AG04450 (cell line): Measurements from ENCODE around the gene PSPH. TPM values are rescaled to one million over a fixed set of nuclear protein-coding genes. Genes with fewer than 3 reads are reported as not detected.
"Not testable (repeated sequence)": the region's sequence is repeated elsewhere in the genome, so short reads cannot be mapped to it uniquely, and the experiment has no call there.

Source experiments
- CTCF ChIA-PET: fragments of 300-600, 350-600 bp; formaldehyde crosslinking; extraction: SDS; loops from one replicate; lab custom pipeline; 2022; ENCODE audit warnings: antibody characterized with exemption, inconsistent platforms; lab: Charles Lee
- POLR2A ChIA-PET: fragments of 350-600 bp; formaldehyde crosslinking; extraction: SDS; loops from one replicate; lab custom pipeline; 2021; ENCODE audit warnings: antibody characterized with exemption, inconsistent platforms; lab: Yijun Ruan, JAX
- DNase-seq: peaks from one replicate; pipeline ENCODE4 v3.0.0-alpha.2; 2011; ENCODE audit warnings: low read depth, low spot score
- H3K27ac ChIP-seq: one replicate; pipeline ENCODE4 v1.5.1; 2012; ENCODE audit warnings: low read depth, low read length, control low read depth
- H3K27me3 ChIP-seq: one replicate; pipeline ENCODE4 v1.6.0; 2012; ENCODE audit warnings: low read length; ENCODE audit not compliant: control insufficient read depth, insufficient read depth
- H3K4me3 ChIP-seq: 2 replicates; pipeline ENCODE4 v1.5.1; 2011; ENCODE audit warnings: mild to moderate bottlenecking, low read depth, low read length, control low read depth
- H3K9me3 ChIP-seq: 2 replicates; pipeline ENCODE4 v1.5.1; 2012; ENCODE audit warnings: low read length; ENCODE audit not compliant: control insufficient read depth, insufficient read depth
- polyA plus RNA-seq: library from polyadenylated mRNA; depleted of rRNA; stranded (reverse); fragments of >200 nt; gene quantifications from 2 replicates; pipeline ENCODE4 v1.2.3, GENCODE V29; 2011
- TF ChIP-seq, protein P1 (sequence below): IDR thresholded peaks from 2 replicates; pipeline ENCODE4 v1.5.1; 2011; ENCODE audit warnings: low read depth, low read length, control low read depth, inconsistent platforms

Gene PSPH
- polyA plus RNA-seq, 1 experiment = 66.4 TPM

DNA sequence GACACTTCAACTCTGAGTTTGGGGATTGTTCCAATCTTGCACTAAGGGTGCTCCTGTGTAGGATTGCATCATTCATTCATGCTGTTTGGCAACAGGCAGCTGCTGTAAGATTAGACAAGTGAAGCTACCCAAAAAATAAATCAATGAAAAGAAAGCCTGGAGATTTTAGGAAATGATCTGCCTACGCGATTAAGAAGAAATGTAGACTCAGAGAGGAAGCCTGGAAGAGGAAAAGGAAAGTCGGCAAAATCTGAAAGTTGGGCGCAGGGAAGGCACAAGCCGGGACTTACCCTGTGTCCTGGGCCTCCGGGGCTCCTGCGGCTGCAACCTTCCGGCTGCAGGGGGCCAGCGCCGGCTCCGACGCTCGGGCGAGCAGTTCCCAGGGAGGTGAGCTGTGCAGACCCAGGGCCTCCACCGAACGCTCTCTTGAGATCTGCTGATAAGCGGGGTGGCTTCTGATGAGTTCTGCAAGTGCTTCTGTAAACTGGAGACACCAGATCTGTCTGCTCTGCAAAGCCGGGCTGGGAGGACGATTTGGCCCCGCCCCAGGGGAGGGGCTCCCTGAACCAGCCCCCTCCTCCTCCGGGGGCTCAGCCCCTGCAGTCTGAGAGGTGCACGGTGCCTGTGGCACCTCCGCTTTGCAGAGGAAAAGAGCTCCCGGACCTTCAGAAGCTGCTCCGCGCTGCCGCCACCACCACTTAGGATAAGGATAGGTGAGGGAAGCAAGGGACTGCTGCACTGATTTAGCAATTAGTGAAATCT is 17.4 kb downstream of the PSPH start:
- POLR2A ChIA-PET = interaction anchor here (0.9 to 2.3 kb wide), 4 partner anchors 17 to 31 kb away, joined by 3 to 40 read pairs (median 10); partner anchors contain the start of genes CCT6A and PSPH

DNA sequence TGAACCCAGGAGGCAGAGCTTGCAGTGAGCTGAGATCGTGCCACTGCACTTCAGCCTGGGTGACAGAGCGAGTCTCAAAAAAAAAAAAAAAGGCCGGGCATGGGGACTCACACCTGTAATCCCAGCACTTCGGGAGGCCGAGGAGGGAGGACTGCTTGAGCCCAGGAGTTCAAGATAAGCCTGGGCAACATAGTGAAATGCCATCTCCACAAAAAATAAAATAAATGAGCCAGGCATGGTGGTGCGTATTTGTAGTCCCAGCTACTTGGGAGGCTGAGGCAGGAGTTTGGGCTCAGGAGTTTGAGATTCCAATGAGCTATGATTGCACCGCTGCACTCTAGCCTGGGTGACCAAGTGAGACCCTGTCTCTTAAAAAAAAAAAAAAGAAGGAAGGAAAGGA is 18.7 kb downstream of the PSPH start:
- H3K27ac ChIP-seq, DNase-seq, H3K9me3 ChIP-seq, H3K27me3 ChIP-seq: not testable (repeated sequence)
- POLR2A ChIA-PET = interaction anchor here (2.3 kb wide), 1 partner anchor 19 kb away, joined by 17 read pairs; the partner anchor contains the start of genes CCT6A and PSPH
- CTCF ChIA-PET = interaction anchor here (0.5 to 0.6 kb wide), 2 partner anchors 41 to 46 kb away, joined by 3 to 4 read pairs; no protein-coding TSS in a partner anchor
- H3K4me3 ChIP-seq = peak overlapping the region; percentile 73; the same call in 1 of the 2 replicates

More for the DNA sequence above, 17.4 kb downstream of the PSPH start:
- H3K27me3 ChIP-seq = no peaks in the 10 kb centered on the region
- peak overlapping the region; percentile 66 for H3K27ac ChIP-seq
- CTCF ChIA-PET = interaction anchor here (1.1 to 1.8 kb wide), 4 partner anchors 10 to 41 kb away, joined by 4 to 6 read pairs (median 4); no protein-coding TSS in a partner anchor
- no peaks in the 10 kb centered on the region; the same call in 1 of the 2 replicates for H3K9me3 ChIP-seq
- TF ChIP-seq, protein P1, sequence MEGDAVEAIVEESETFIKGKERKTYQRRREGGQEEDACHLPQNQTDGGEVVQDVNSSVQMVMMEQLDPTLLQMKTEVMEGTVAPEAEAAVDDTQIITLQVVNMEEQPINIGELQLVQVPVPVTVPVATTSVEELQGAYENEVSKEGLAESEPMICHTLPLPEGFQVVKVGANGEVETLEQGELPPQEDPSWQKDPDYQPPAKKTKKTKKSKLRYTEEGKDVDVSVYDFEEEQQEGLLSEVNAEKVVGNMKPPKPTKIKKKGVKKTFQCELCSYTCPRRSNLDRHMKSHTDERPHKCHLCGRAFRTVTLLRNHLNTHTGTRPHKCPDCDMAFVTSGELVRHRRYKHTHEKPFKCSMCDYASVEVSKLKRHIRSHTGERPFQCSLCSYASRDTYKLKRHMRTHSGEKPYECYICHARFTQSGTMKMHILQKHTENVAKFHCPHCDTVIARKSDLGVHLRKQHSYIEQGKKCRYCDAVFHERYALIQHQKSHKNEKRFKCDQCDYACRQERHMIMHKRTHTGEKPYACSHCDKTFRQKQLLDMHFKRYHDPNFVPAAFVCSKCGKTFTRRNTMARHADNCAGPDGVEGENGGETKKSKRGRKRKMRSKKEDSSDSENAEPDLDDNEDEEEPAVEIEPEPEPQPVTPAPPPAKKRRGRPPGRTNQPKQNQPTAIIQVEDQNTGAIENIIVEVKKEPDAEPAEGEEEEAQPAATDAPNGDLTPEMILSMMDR = peak; percentile 42
- peak overlapping the region; percentile 73 for H3K4me3 ChIP-seq
- no peak for DNase-seq

DNA sequence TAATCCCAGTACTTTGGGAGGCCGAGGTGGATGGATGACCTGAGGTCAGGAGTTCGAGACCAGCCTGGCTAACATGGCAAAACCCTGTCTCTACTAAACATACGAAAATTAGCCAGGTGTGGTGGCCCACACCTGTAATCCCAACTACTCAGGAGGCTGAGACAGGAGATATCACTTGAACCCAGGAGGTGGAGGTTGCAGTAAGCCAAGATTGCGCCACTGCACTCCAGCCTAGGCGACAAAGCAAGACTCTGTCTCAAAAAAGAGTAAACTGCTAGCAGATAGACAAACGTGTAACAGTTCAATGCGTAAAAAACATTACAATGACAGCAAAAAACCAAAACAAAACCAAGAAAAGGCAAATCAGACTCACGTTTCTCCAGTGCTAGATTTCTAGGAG is 19.7 kb downstream of the PSPH start:
- POLR2A ChIA-PET, H3K27me3 ChIP-seq, DNase-seq, CTCF ChIA-PET, H3K9me3 ChIP-seq, H3K27ac ChIP-seq, H3K4me3 ChIP-seq: not testable (repeated sequence)

DNA sequence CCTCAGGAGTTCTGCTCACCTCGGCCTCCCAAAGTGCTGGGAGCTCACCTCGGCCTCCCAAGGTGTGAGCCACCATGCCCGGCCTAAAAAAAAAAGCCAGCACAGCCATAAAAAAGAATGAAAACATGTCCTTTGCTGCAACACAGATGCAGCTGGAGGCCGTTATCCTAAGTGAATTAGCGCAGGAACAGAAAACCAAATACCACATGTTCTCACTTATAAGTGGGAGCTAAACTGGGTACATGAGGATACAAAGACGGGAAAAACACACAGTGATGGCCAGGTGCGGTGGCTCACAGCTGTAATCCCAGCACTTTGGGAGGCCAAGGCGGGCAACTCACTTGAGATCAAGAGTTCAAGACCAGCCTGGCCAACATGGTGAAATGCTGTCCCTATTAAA is 20.9 kb downstream of the PSPH start:
- no peak overlapping the region for H3K4me3 ChIP-seq
- ChIA-PET POLR2A (no interaction called here), CTCF (interaction anchor here (1.1 kb wide), 1 partner anchor 43 kb away, joined by 6 read pairs; no protein-coding TSS in a partner anchor)
- DNase-seq = no peak
- no peaks in the 10 kb centered on the region; the same call in 1 of the 2 replicates for H3K9me3 ChIP-seq
- H3K27me3 ChIP-seq = no peaks in the 10 kb centered on the region
- no peak overlapping the region for H3K27ac ChIP-seq
- TF ChIP-seq, protein P1 = no peak

DNA sequence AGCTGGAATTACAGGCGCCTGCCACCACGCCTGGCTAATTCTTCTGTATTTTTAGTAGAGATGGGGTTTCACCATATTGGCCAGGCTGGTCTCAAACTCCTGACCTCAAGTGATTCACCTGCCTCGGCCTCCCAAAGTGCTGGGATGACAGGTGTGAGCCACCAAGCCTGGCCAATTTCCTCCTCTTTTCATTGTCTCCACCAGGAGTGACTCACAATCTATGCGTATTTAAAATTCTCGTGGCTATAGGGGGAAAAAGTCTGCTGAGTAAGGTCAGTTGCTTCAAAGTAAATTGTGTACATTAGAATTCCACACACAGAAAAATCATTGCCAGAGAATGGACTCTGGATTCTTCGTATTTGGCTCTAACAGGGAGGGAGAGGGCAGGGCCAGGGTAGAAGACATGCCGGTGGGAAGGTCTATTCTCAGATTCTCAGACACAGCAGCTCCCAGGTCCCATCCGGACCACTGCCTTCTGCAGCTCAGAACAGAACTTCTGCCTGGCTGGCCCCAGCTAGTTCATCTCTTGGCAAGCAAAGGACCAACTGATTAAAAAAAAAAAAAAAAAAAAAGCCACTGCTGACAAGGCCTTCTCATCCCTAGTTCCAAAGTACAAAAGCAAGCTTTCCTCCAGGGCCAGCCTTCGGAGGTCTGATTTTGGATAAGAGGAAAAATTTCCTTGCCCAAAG is 22.2 kb downstream of the PSPH start:
- Histone ChIP-seq H3K27ac (peak overlapping the region; percentile 77), H3K27me3 (no peaks in the 10 kb centered on the region), H3K4me3 (no peak overlapping the region), H3K9me3 (no peaks in the 10 kb centered on the region; the same call in 1 of the 2 replicates)
- TF ChIP-seq, protein P1 = no peak
- ChIA-PET POLR2A (interaction anchor here (0.6 to 1.7 kb wide), 3 partner anchors 17 to 22 kb away, joined by 4 to 8 read pairs (median 5); partner anchors contain the start of genes CCT6A and PSPH), CTCF (interaction anchor here (2.7 kb wide), 1 partner anchor 45 kb away, joined by 12 read pairs; no protein-coding TSS in a partner anchor)
- DNase-seq = peak; percentile 69
